ENCODE data around the gene JUNB.

JUNB gene

DNA sequence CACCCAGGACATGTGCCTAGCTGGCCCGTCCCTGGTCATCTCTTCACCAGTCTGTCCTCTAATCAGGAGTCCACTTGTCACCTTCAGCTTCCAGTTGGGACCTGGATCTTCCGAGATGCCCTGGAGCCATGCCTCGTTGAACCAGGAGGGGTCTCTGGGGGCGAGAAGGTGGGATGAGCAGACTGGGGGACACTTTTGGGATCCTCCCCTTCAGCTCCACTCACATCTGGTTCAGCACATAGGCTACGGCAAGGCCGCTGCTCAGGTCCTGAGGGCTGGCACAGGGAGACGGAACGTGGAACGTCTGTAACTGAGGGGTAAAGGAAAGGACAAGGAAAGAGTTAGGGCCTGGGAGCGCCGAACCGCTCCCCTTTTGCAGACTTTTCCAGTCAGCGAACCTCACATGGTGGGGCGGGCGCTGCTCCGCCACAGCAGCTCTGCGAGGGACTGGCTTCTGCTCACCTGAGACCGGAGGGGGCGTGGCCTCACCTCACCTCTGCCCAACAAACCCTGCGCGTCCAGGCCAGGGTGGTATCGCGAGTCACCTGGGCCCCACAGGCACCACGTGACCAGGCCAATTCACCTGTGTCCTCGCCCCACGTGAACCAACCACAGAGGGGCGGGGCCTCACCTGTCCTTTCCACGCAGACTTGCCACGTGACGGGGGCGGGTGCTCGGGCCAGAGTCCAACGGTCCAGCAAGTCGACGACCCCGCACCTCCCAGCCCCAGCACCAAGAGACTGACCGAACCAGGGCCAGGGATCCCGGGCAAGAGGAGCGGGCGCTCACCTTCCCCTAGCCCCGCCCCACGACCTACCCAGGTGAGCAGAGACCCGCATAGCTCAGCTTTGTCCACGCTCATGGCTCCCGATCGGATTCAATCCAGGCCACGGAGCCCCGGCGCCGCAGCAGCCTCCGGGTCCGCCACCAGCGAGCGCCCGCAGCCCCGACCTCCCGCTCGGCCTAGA lies 16.4 kb upstream of the JUNB start, which contains the start of gene HOOK2:
Gene HOOK2, minus strand, starts transcription at position 965 of the 968 bp plus-strand sequence. Its CDS starts 103 bp downstream, at position 862.
- peak; percentile 93 for DNase-seq (ENCODE audit: low spot score)

DNA sequence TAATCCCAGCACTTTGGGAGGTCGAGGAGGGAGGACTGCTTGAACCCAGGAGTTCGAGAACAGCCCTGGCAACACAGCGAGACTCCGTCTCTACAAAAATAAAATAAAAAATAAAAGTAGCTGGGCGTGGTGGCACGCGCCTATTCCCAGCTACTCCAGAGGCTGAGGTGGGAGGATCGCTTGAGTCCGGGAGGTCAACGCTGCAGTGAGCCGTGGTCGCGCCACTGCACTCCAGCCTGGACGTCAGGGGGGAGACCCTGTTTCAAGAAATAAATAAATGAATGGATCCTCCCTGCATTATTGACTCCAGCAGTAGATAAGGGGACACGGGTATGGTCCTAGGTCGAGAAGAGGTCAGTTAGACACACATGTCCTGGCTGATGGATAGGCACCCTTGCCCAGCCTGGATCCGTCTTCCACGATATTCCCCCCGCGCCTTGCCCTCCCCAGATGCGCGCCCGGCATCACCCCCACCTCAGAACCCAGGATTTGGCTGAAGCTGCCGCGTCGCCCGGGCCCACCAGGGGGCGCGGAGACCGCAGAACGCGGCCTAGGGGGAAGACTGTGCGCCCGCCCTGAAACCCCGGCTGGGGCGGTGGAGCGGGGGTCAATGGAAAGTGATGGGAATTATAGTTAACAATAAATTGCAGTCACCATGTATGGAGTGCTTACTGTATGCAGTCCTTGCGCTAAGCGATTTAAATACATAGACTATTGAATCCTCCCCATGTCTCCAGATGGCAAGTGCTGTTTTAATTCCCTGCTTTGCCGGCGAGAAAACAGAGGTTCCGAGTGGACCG lies 13.9 kb upstream of the JUNB start:
- DNase-seq (ENCODE audit: low spot score) = peak; percentile 72

DNA sequence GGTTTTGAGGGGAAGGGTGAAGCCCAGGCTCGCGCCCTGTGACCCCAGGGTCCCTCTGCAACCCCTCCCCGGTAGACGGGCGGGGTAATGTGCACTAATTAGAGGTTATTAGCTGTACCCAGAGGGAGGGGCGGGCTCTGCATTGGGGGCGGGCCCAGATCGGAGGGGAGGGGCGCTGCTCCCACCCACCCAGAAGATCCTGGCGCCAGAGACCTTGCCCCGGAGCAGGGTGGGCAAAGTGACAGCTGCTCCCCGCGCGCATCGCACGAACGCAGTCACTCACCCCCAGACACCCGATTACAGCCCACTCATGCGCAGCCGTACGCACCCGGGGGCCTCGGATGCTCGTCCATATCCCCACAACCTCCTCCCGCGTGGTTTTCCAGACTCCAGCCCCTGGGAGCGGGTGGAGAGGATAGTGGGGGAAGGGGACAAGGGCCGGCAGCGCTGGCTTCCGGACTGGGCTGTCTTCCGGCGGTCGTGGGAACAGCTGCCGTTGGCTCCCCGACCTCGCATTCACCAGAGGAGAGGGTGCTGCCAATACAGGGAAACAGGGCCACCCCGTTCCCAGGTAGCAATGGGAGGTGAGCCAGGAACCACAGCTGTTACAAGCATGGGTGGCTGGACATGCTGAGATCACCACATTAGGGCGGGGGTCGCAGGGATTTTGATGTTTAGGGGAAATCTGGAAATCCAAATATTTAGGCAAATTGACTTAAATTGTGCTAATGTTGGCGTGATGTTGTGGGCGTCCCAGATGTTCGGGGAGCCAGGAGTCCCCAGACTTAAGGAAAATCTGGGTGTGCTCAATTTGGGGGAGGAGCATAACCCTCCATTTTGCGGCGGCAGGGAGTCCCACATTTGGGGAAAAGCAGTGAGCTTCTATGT lies 13.0 kb upstream of the JUNB start:
- no peak for DNase-seq (ENCODE audit: low spot score)

DNA sequence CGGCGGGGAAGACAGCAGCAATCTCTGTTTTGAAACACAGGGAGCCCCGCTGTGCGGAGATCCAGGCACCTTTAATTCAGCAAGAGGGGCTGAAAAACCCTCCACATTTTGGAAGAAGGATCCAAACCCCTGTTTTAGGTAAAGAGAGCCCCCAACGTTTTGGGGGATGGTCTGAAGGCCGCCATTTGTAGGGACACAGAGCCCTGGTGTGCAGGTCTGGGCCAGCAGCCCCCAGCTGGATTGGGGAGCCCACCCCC lies 12.5 kb upstream of the JUNB start:
- DNase-seq (ENCODE audit: low spot score) = no peak

DNA sequence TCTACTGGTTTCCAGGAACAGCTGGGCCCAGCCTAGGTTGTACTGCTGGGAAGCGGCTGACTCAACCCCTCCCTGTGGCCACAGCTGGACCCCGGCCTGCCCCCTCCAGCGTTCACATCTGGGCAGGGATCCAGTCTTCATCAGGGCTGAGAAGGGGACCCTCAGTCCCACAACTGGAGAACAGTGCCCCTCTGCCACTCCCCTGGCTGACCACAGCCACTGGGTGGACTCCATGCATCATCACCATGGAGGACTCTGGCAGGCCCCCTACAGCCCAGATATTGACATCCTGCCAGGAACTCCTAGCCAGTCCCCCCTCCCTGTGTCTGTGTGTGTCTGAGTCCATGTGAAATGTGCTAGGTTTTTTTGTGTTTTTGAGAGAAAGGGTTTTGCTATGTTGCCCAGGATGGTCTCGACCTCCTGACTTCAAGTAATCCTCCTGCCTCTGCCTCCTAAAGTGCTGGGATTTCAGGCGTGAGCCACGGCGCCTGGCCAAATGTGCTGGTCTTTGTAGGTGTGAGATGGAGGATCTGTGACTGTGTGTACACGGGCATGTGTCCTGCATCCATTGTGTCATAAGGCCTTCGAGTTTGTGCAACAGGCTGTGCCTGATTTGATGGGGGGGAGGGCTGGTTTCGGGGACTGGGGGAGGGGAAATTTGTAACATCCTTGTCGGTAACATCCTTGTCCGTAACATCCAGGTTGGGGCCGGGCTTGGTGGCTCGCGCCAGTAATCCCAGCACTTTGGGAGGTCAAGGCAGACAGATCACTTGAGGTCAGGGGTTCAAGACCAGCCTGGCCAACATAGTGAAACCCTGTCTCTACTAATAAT lies 11.9 kb upstream of the JUNB start:
- DNase-seq (ENCODE audit: low spot score) = no peak

DNA sequence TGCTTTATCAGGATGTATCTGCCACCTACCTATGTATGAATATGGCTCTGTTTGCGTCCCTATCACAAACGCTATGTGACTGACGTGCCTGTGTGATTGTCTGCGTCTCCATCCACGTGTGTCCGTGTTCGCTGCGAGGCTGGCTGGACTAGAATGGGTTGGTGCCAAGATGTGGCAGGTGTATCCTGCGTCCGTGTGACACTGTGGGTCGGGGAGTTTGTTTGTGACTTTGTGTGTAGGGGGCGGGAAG lies 9.2 kb upstream of the JUNB start:
- no peak for DNase-seq (ENCODE audit: low spot score)

DNA sequence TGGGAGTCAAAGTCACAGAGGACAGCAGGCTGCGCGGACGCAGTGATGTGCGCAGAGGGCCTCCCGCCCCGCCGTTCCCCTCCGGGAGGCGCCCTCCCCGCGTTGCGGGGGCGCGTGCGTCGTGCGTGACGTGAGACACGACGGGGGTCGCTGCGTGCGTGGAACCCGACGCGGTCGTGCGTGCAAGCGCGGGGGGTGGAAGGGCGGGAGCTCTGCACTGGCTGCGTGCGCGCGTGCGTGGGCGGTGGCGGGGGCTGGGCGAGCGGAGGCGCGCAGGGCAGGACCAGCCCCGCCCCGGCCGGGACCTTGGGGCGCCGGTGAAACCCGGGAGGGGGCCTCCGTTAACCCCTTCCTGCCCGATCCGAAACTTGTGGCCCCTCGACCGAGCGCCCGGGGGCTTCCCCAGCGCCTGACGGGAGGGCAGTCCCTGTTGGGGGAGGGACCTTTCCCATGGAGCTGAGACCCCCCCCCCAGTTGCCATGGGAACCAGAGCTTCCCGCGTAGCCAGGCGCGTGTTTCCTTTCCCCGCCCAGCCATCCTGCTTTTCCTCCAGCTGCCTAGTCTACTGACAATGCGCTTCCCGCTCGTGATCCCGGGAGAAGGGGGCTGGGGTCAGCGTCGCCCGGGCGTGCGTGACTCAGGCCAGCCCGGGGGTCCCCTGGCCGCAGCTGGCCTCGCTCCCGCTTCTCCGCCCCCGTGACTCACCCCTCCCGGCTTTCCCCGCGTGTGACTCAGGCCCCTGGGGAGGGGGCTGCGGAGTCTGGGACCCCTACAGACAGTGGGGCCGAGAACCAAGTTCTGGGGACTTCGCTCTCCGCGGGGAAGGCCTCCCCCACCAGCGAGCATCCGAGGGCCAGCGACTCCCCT lies 8.6 kb upstream of the JUNB start:
- no peak for DNase-seq (ENCODE audit: low spot score)

DNA sequence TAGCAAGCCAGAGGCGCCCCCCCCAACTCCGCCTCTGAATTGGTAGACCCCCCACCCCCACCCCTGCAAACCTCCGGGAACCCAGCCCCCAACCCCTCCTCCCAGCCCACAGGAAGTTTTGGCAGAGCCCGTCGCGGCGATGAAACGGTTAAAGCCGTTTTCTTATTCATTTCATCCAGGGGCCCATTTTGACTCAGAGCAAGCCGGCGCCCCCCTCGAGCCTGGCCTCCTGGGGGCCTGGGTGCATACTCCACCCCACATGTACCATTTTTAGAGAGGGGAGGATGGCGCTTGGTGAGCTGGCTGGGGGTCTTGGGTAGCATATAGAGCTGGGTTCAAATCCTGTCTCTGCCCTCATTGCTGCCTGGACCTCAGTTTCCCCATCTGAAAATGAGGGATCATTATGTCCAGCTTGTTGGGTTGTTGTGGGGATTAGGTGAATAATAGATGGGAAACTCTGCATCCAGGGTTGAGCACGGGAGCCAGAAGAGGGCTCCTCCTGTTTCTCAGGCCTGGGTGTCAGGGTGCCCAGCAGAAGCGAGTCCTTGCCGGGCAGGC lies 7.9 kb upstream of the JUNB start:
- no peak for DNase-seq (ENCODE audit: low spot score)

DNA sequence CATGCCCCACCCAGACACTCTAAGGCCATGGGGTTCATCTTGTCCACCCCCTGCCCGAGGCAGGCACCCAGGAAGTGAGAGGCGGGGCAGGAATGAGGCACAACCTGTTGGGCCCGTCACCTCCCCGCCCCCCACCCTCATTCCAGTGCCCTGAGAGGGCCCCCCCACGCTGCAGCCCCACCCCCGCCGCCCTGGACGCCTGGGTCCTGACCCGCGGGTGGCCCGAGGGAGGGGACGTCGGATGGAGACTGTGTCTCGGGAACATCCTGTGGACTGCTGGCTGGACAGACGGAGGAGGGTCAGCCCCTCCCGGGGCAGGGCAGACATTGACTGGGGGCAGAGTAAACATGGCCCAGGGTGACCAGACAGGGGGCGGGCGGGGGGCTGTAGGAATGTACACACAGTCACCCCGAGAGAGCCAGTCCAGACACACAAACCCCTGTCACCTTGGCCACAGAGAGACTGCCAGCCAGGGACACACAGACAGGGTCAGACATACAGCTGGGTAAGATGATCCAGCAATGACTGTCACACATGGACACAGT lies 7.4 kb upstream of the JUNB start:
- no peak for DNase-seq (ENCODE audit: low spot score)

DNA sequence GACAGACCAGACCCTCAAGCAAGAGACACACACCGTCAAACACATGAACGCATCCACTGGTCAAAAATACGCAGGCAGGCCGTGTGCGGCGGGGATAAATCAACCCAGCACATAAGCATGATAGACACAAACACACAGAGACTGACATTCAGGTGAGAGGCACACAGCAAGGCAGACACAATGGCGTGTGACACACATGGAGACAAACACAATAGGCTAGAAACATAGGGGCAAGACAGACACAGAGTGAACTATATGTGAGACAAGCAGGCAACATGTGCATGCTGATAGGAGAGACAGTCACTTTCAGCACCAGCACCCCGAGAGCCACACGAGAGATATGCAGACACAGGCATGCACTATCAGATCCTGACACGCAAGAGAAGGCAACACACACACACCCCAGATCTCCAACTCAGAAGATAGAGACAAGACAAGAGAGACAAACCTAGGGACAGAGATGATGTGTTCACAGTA lies 6.9 kb upstream of the JUNB start:
- no peak for DNase-seq (ENCODE audit: low spot score)

DNA sequence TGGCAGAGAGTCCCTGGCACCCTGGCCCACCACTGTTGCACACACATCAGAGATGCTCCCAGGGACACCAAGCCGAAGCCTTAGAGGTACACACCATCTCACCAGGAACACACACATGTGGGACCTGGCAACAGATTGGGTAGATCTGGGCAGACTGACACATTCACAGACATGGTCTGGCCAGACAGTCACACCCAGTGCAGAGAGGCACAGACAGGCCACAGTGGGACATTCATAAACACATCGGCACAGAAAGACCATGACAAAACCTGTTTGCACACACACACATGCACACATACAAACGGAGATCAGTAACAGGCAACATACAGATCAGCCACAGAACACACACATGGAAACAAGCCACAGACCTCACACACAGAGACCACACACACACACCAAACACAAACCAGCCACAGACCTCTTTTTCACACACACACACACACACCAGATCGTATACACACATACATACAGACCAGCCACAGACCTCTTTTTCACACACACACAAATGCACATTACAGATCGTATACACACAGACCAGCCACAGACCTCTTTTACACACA lies 6.3 kb upstream of the JUNB start:
- no peak for DNase-seq (ENCODE audit: low spot score)

DNA sequence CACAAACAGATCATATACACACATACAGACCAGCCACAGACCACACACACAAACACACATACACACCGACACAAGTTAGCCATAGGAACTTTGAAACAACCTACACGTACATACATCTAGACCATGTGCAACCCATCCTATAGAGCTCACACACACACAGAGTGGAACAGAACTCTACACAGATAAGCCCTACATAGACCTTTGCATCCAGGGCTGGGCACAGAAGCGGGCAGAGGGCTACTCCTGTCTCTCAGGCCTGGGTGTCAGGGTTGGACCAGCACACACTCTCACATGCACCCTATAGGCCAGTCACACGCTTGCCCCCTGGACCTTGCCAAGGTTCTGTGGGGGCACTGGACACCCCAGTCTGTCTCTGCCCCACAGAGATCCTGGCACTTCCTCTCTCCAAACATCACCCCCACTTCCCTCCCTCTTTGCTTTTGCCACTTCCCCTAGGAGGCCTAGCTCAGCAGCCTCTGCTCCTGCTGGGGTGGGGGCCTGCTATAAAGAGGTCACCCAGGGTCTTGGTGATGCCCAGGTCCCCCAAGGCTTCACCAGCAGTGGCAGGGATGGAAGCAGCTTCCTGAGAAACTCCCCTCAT lies 5.8 kb upstream of the JUNB start:
- no peak for DNase-seq (ENCODE audit: low spot score)

DNA sequence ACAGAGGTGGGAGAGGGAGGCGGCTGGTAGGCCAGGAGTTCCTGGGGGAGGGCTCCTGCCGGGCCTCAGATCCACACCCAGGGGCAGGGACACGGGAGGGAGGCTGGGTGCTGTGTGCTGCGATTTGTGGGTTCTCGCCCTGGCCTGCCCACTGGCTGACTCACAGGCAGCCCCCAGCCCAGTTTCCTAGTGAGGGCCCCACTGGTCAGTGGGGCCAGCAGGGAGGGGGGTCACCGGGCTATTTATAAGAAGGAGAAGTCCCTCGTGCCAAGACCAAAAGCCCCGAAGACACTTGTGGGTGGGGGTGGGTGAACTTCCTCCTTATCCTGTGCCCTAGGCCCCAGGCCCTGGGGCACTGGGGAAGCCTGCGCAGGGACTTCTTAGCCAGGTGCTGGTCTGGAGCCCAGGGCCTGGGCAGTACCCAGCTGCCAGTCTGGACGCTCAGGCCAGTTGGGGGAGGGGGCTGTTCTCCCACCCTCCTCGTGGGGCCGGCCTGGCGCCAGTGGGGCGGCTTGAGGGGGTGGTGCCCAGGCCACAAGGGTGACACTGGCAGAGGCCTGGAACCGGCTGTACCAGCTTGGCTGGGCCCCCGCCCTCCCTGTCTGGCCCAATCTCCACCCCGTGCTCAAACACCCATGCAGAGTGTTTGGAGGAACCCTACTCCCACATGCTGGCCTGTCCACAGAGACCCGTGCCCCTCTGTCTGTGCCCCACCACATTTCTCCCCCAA lies 5.0 kb upstream of the JUNB start:
- no peak for DNase-seq (ENCODE audit: low spot score)

DNA sequence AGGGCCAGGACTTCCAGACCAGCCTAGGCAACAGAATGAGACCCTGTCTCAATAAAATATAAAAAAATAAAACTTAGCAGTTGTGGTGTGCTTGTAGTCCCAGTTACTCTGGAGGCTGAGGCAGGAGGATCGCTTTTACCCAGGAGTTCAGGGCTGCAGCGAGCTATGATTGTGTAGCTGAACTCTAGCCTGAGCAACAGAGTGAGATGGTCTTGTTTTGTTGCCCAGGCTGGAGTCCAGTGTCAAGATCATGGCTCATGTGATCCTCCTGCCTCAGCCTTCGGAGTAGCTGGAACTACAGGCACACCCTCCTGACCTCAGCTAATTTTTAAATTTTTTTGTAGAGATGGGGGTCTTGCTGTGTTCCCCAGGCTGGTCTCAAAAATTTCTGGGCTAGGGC lies 4.3 kb upstream of the JUNB start:
- no peak for DNase-seq (ENCODE audit: low spot score)

DNA sequence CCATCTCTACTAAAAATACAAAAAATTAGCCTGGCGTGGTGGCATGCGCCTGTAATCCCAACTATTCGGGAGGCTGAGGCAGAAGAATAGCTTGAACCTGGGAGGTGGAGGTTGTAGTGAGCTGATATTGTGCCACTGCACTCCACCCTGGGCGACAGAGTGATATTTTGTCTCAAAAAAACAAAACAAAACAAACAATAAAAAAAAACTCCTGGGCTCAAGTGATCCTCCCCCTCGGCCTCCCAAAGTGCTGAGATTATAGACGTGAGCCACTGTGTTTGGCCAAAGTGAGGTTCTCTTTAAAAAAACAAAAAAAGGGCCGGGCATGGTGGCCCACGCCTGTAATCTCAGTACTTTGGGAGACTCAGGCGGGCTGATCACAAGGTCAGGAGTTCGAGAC lies 3.8 kb upstream of the JUNB start:
- no peak for DNase-seq (ENCODE audit: low spot score)

DNA sequence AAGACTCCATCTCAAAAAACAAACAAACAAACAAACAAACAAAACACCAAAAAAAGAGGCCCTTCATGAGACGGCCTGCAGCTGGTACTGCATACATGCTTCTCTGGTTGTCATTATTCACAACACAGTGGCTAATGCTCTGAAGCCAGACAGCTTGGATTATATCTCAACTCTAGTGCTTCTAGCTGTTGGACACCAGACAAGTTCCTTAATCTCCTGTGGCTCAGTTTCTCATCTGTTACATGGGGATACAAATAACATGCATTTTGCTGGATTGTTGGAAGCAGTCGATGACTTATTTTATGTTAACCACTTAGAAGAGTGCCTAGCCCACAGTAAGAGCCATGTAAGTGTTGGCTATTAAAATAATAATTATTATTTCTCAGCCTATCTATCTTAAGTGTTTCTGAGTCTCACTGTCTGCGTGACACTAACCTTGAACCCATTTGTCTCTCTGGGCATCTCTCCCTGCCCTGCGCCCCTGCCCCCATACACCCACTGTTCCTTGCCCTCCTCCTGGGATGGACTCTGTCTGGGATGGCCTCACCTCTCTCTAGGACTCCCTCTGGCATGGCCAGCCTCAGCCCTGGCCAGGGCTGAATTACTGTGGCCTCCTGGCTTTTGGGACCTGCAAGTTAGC lies 3.1 kb upstream of the JUNB start:
- no peak for DNase-seq (ENCODE audit: low spot score)

DNA sequence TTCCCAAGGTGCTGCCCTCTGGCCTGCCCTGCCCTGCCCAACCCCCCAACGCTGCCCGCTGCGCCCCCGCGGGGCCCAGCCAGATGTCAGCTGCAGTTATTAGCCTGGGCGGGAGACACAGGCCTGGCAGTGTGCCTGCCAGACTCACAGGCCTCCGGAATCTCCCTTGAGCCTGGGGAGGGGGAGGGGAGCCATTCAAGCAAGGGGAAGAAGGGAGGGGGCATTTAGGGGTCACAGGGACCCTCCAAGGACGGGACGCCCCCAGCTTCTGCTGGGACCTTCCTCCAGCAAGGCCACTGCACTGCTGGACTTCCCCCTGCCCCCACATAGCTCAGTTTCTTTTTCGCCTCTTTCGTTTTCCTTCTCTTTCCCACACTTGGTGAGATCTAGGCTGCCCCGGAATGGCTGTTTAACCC lies 2.6 kb upstream of the JUNB start:
- DNase-seq (ENCODE audit: low spot score) = no peak

All from LoVo (cell line).